GM04504 (cell line): ENCODE data around the gene ANKLE1.

Source experiments
- DNase-seq: peaks from one replicate; pipeline ENCODE4 v3.0.0-alpha.2; 2012; ENCODE audit warnings: low read depth

Gene ANKLE1

GRCh38 chr19:17281391-17282304, at the start of gene ANKLE1:
Gene ANKLE1 (plus strand): TSS chr19:17281901. CDS start chr19:17281921, 20 bp downstream.
- DNase-seq: no peak

GRCh38 chr19:17232258-17232657, 49.4 kb upstream of the ANKLE1 start:
- no peak for DNase-seq

GRCh38 chr19:17234911-17235299, 46.8 kb upstream of the ANKLE1 start:
- DNase-seq: no peak

GRCh38 chr19:17235300-17235970, 46.3 kb upstream of the ANKLE1 start:
- DNase-seq: peak; percentile 38

- DNase-seq: no peak
These were observed 45.5 kb upstream of the ANKLE1 start for GRCh38 chr19:17235971-17236777.

- DNase-seq: no peak
These were observed 44.7 kb upstream of the ANKLE1 start for GRCh38 chr19:17236811-17237543.

GRCh38 chr19:17237747-17238706, 43.7 kb upstream of the ANKLE1 start:
- DNase-seq: no peak

GRCh38 chr19:17240062-17240752, 41.5 kb upstream of the ANKLE1 start:
- DNase-seq: no peak

GRCh38 chr19:17240826-17241399, 40.8 kb upstream of the ANKLE1 start:
- no peak for DNase-seq

- no peak for DNase-seq
These were observed 39.1 kb upstream of the ANKLE1 start for GRCh38 chr19:17242431-17243208.

- no peak for DNase-seq
These were observed 38.4 kb upstream of the ANKLE1 start for GRCh38 chr19:17243211-17243829.

GRCh38 chr19:17243830-17244617, 37.7 kb upstream of the ANKLE1 start:
- no peak for DNase-seq

GRCh38 chr19:17244618-17245534, 36.8 kb upstream of the ANKLE1 start:
- no peak for DNase-seq

GRCh38 chr19:17245535-17245984, 36.1 kb upstream of the ANKLE1 start, which contains the start of gene NR2F6:
Gene NR2F6 (minus strand): TSS chr19:17245919. CDS start chr19:17245220, 699 bp downstream.
- no peak for DNase-seq

GRCh38 chr19:17246681-17247425, 34.8 kb upstream of the ANKLE1 start:
- no peak for DNase-seq
